ENCODE results near the gene GNGT2.

GRCh38 chr17:49180303-49180702, 30.1 kb downstream of the GNGT2 start:
- TF ChIP-seq CTCF (IDR thresholded peaks at IDR 0.05) = peak; percentile 97
- TF ChIP-seq FOXJ3 (CRISPR knock-in tag; IDR thresholded peaks at IDR 0.05) = no peak
- TF ChIP-seq REST (IDR thresholded peaks at IDR 0.05; ENCODE audit: low read depth, low read length) = no peak
- TF ChIP-seq EP300 (IDR thresholded peaks at IDR 0.05; ENCODE audit: borderline replicate concordance in 1 of 2, low read depth in 1 of 2, low read length in 1 of 2) = no peak
- no peak for TF ChIP-seq SIN3A (IDR thresholded peaks at IDR 0.05; ENCODE audit: borderline replicate concordance, low read depth, low read length)
- TF ChIP-seq JUND (IDR thresholded peaks at IDR 0.05) = no peak
- TF ChIP-seq NRF1 (IDR thresholded peaks at IDR 0.05; ENCODE audit: low read depth, low read length) = no peak
- TF ChIP-seq GATA2 (CRISPR knock-in tag; IDR thresholded peaks at IDR 0.05) = no peak
- TF ChIP-seq FOXM1 (IDR thresholded peaks at IDR 0.05; ENCODE audit: low read depth) = no peak
- TF ChIP-seq CHD2 (IDR thresholded peaks at IDR 0.05; ENCODE audit: low read length, partially characterized antibody) = no peak
- TF ChIP-seq POLR2AphosphoS5 (IDR thresholded peaks at IDR 0.05; ENCODE audit: low read depth, low read length) = no peak

All from SK-N-SH (cell line).